Sigmoid colon (tissue), 4 donors: ENCODE results near the gene LATS1.

Source experiments
- CTCF ChIP-seq, 4 experiments: fragments of 450-650 bp in 3 of 4; fragments of 200-600 bp in 1 of 4; IDR thresholded peaks; one replicate each; pipeline ENCODE4 v1.5.1; 2016 to 2019; ENCODE audit warnings: antibody characterized with exemption in 4 of 4, mild to moderate bottlenecking in 3 of 4, moderate library complexity in 2 of 4
- POLR2AphosphoS5 ChIP-seq, 4 donors: sonication (generic); formaldehyde crosslinking; IDR thresholded peaks; one replicate each; pipeline ENCODE4 v1.6.1; 2017; ENCODE audit warnings: antibody characterized with exemption in 4 of 4

- TF ChIP-seq CTCF (IDR thresholded peaks at IDR 0.05) (no peak), POLR2AphosphoS5 (IDR thresholded peaks at IDR 0.05) (no peak)
Measured at GRCh38 chr6:149711711-149712110, 6.2 kb downstream of the LATS1 start.
